Breast epithelium (tissue), 3 donors: ENCODE results near the gene RNF125.

Experiments used
- POLR2A ChIP-seq: fragments of 450-650 bp; IDR thresholded peaks from one replicate; pipeline ENCODE4 v1.6.1; 2016; ENCODE audit warnings: antibody characterized with exemption, mild to moderate bottlenecking, moderate library complexity
- TF ChIP-seq, protein P1 (sequence below), 3 donors: fragments of 450-650 bp; IDR thresholded peaks; one replicate each; pipeline ENCODE4 v1.5.1; 2016 to 2017; ENCODE audit warnings: antibody characterized with exemption in 3 of 3, mild to moderate bottlenecking in 3 of 3, moderate library complexity in 3 of 3

DNA sequence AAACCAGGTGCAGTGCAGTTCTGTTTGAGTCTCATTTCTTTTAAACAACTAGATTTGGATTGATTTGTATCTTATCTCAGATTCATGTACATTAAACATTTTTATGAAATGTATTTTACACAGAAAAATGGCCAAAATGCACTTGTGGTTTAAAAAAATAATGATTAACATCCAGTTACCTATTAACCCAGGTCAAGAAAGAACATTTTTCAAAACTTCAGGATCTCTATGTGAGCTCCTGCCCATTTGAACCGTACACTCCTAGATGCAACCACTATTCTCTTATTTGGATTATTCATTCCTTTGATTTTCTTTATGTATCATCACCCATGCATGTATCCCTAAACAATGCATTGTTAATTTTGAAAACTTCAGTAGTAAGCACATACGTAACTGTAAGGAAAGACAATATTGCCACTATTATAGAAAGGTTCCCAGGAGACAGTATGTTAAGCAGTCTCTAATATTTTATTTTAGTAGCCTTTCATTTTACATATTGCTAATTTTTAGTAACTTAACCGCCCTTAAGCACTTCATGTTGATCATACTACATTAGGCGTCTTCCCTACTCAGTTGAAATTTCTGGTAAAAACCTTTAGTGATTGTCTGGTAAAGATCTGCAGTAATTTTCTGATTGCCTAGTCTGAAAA is 95.8 kb downstream of the RNF125 start:
- TF ChIP-seq, protein P1, sequence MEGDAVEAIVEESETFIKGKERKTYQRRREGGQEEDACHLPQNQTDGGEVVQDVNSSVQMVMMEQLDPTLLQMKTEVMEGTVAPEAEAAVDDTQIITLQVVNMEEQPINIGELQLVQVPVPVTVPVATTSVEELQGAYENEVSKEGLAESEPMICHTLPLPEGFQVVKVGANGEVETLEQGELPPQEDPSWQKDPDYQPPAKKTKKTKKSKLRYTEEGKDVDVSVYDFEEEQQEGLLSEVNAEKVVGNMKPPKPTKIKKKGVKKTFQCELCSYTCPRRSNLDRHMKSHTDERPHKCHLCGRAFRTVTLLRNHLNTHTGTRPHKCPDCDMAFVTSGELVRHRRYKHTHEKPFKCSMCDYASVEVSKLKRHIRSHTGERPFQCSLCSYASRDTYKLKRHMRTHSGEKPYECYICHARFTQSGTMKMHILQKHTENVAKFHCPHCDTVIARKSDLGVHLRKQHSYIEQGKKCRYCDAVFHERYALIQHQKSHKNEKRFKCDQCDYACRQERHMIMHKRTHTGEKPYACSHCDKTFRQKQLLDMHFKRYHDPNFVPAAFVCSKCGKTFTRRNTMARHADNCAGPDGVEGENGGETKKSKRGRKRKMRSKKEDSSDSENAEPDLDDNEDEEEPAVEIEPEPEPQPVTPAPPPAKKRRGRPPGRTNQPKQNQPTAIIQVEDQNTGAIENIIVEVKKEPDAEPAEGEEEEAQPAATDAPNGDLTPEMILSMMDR (IDR thresholded peaks at IDR 0.05): no peak
- no peak for TF ChIP-seq POLR2A
